Activated CD4-positive, alpha-beta T cell treated with anti-CD3 and anti-CD28 coated beads for 36 hours (primary cell): Measurements from ENCODE around the gene OGFOD1. TPM values are rescaled to one million over a fixed set of nuclear protein-coding genes. Genes with fewer than 3 reads are reported as not detected.

ENCODE experiments used
- ATAC-seq: fragments of 200-7000 bp; cut with Tn5 transposase; one replicate; pipeline ENCODE4 v1.10.0; 2021; ENCODE audit warnings: mild to moderate bottlenecking, moderate library complexity
- CTCF ChIA-PET: fragments of 350-600 bp; sonication (Branson Sonifier 250); formaldehyde crosslinking; loops from one replicate; lab custom pipeline; 2021; ENCODE audit warnings: antibody characterized with exemption; lab: Charles Lee
- POLR2A ChIA-PET: fragments of 350-600 bp; sonication (Branson Sonifier 250); formaldehyde crosslinking; loops from one replicate; lab custom pipeline; 2021; ENCODE audit warnings: antibody characterized with exemption, inconsistent platforms; lab: Charles Lee
- DNase-seq: peaks from one replicate; pipeline ENCODE4 v3.0.0-alpha.2; 2020
- H3K27ac Mint-ChIP-seq: one replicate; pipeline ENCODE4 v1.8.0; 2021; ENCODE audit warnings: mixed read lengths
- H3K27me3 Mint-ChIP-seq: one replicate; pipeline ENCODE4 v1.8.0; 2021; ENCODE audit warnings: mixed read lengths
- H3K36me3 Mint-ChIP-seq: one replicate; pipeline ENCODE4 v1.8.0; 2021; ENCODE audit warnings: low read depth, mixed read lengths
- H3K4me1 Mint-ChIP-seq: one replicate; pipeline ENCODE4 v1.8.0; 2021; ENCODE audit warnings: mixed read lengths
- H3K4me3 Mint-ChIP-seq: one replicate; pipeline ENCODE4 v1.8.0; 2021; ENCODE audit warnings: mild to moderate bottlenecking, moderate library complexity, mixed read lengths
- H3K9me3 Mint-ChIP-seq: one replicate; pipeline ENCODE4 v1.8.0; 2021; ENCODE audit warnings: low read depth, mixed read lengths
- intact Hi-C, 2 experiments: fragments of 100-400 bp; cut with DNase I in 1 of 2; cut with micrococcal nuclease in 1 of 2; formaldehyde crosslinking; loops; one replicate each; pipeline versions ENCODE4 v1.14.2 to v1.15.1; 2022 to 2024; cut with DNase I, micrococcal nuclease
- total RNA-seq, 2 experiments: library from RNA; stranded (reverse); gene quantifications; one replicate each; pipeline ENCODE4 v1.2.3, GENCODE V29; 2021

The OGFOD1 gene
- total RNA-seq, 2 experiments from 2014 or later = 56.2 to 64.1 TPM

DNA sequence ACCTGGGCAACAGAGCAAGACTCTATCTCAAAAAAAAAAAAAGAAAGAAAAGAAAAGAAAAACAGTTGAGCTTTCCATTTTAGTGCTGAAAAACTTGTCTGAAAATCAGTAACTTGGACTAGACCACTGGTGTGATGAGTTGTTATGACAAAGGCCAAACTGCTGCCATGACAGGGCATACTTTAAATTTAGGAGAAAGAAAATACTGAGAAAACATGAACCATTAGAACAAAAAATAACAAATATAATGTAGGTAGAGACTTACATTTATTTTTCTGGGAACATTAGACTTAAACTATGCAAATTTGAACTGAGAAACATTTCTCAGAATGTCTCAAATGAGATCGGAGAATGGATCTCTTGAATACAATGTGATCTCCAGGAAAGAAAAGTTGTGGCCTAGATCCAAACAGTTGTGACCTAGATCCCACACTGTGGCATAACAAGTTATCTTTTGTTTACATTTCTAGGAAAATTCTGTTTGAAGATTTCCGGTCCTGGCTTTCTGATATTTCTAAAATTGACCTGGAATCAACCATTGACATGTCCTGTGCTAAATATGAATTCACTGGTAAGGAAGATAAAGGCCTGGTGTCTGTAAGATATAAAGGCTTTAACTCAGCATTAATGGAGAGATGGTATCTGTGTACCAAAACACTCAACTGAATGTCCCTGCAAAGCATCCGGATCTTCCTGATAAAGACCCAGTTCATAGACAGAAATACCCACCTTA lies 10.9 kb downstream of the OGFOD1 start:
- CTCF ChIA-PET = interaction anchor here (0.6 to 1.1 kb wide), 2 partner anchors 14 to 17 kb away, joined by 3 to 4 read pairs; no protein-coding TSS in a partner anchor
- no peaks in the 10 kb centered on the region for H3K4me1 Mint-ChIP-seq
- intact Hi-C loops = no loop called here
- DNase-seq (no peak), ATAC-seq (no peak)
- no peak overlapping the region for H3K4me3 Mint-ChIP-seq
- H3K27me3 Mint-ChIP-seq = no peaks in the 10 kb centered on the region
- no peaks in the 10 kb centered on the region for H3K9me3 Mint-ChIP-seq
- POLR2A ChIA-PET = no interaction called here
- H3K36me3 Mint-ChIP-seq = peaks cover 55% of the 10 kb centered on the region
- H3K27ac Mint-ChIP-seq = no peak overlapping the region

DNA sequence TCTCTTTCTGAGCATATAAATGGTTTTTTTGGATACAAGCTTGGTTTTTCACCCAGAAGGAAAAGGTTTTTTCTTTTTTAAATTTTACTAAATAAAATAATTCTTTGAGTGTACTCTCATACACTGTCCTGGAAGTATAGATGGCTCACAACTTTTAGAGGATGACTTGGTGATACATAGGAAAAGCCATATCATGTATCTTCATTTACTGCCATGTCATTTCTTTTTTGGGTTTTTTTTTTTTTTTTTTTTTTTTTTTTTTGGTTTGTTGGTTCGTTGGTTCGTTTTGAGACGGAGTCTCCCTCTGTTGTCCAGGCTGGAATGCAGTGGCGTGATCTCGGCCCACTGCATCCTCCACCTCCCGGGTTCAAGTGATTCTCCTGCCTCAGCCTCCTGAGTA lies 11.8 kb downstream of the OGFOD1 start:
- H3K4me3 Mint-ChIP-seq = no peak overlapping the region
- H3K27ac Mint-ChIP-seq = no peak overlapping the region
- H3K9me3 Mint-ChIP-seq = no peaks in the 10 kb centered on the region
- no peaks in the 10 kb centered on the region for H3K4me1 Mint-ChIP-seq
- intact Hi-C loops = no loop called here
- ChIA-PET CTCF (interaction anchor here (0.6 kb wide), 1 partner anchor 181 kb away, joined by 3 read pairs; no protein-coding TSS in a partner anchor), POLR2A (interaction anchor here (0.6 kb wide), 1 partner anchor 24 kb away, joined by 6 read pairs; no protein-coding TSS in a partner anchor)
- no peaks in the 10 kb centered on the region for H3K27me3 Mint-ChIP-seq
- ATAC-seq = no peak
- no peak for DNase-seq
- peaks cover 51% of the 10 kb centered on the region for H3K36me3 Mint-ChIP-seq

DNA sequence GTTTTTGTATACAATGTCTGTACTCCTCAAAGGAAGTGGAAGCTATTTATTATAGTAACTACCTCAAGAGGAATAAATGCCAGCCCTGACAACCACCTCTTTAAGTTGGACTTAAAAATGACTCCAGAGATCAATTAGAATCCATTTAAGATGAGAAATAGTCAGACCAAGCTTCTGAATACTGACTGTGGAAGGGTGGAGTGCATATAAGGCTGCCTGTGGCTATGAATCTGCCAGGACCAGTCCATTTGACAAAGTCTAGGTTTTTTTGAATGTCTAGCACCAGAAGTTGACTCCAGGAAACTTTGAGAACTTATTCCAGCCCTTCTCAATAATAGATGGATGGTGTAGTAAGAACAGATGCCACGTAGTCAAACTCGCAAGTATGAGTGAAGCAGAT lies 15.0 kb downstream of the OGFOD1 start:
- Mint-ChIP-seq H3K27ac (no peak overlapping the region), H3K4me1 (no peaks in the 10 kb centered on the region), H3K4me3 (no peak overlapping the region), H3K27me3 (no peaks in the 10 kb centered on the region), H3K9me3 (no peaks in the 10 kb centered on the region), H3K36me3 (peaks cover 64% of the 10 kb centered on the region)
- DNase-seq (no peak), ATAC-seq (no peak)
- ChIA-PET CTCF (interaction anchor here (0.7 kb wide), 1 partner anchor 21 kb away, joined by 3 read pairs; no protein-coding TSS in a partner anchor), POLR2A (no interaction called here)
- intact Hi-C loops = no loop called here

DNA sequence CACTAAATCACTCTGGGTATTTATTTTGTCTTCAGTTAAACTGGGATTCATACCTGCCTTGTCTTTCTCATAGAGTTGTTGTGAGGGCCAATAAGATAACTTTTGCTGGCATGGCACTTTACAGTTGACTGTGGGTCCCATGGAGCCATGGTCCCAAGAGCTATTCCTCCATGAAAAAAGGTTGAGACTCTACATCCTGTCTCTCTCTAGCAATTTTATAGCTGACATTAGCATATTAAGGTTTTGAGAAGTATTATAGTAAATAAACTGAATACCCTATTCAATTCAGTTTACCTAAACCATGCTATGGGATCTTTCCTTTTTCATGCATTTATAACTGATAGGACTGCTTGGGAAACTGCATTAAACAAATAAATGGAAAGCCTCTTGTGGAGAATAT lies 17.4 kb downstream of the OGFOD1 start:
- H3K27me3 Mint-ChIP-seq = no peaks in the 10 kb centered on the region
- DNase-seq (no peak), ATAC-seq (no peak)
- intact Hi-C loops = no loop called here
- ChIA-PET CTCF (interaction anchor here (1.2 kb wide), 1 partner anchor 524 kb away, joined by 3 read pairs; no protein-coding TSS in a partner anchor), POLR2A (no interaction called here)
- peaks cover 61% of the 10 kb centered on the region for H3K36me3 Mint-ChIP-seq
- H3K9me3 Mint-ChIP-seq = no peaks in the 10 kb centered on the region
- no peaks in the 10 kb centered on the region for H3K4me1 Mint-ChIP-seq
- H3K4me3 Mint-ChIP-seq = no peak overlapping the region
- no peak overlapping the region for H3K27ac Mint-ChIP-seq

DNA sequence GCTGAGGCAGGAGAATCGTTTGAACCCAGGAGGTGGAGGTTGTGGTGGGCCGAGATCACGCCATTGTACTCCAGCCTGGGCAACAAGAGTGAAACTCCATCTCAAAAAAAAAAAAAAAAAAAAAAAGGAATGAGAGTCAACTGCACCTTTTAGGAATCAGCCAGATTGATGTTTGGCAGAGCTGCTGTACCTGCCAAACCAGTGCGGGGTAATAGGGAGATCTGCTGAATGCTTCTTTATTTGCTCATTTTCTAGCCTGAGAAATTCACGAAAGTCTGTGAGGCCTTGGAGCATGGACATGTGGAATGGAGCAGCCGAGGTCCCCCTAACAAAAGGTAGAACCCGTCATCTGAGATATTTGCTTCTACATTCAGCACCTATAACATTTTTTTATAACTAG lies 18.4 kb downstream of the OGFOD1 start:
- Mint-ChIP-seq H3K4me1 (no peaks in the 10 kb centered on the region), H3K4me3 (no peak overlapping the region), H3K27ac (no peak overlapping the region), H3K36me3 (peaks cover 54% of the 10 kb centered on the region), H3K27me3 (no peaks in the 10 kb centered on the region), H3K9me3 (no peaks in the 10 kb centered on the region)
- ChIA-PET POLR2A (no interaction called here), CTCF (interaction anchor here (0.8 kb wide), 1 partner anchor 14 kb away, joined by 3 read pairs; no protein-coding TSS in a partner anchor)
- DNase-seq (no peak), ATAC-seq (no peak)
- intact Hi-C loops = no loop called here

DNA sequence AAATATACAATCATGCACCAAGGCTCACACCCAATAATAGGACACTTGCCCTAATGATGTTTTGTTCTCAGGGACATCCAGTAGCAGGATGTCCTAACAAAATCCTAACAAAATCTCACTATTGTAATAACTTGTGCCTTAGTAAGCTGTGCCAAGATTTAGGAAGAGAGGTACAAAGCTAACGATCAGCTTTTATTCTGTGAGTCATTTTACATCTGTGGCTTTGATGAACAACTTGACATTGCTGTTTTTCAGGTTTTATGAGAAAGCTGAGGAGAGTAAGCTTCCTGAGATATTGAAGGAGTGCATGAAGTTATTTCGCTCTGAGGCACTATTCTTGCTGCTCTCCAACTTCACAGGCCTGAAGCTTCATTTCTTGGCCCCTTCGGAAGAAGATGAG lies 18.9 kb downstream of the OGFOD1 start:
- H3K9me3 Mint-ChIP-seq = no peaks in the 10 kb centered on the region
- no peak overlapping the region for H3K27ac Mint-ChIP-seq
- H3K4me1 Mint-ChIP-seq = no peaks in the 10 kb centered on the region
- no peak for DNase-seq
- ATAC-seq = no peak
- POLR2A ChIA-PET = no interaction called here
- H3K4me3 Mint-ChIP-seq = no peak overlapping the region
- intact Hi-C loops = no loop called here
- H3K36me3 Mint-ChIP-seq = peaks cover 59% of the 10 kb centered on the region
- CTCF ChIA-PET = interaction anchor here (0.5 to 0.8 kb wide), 2 partner anchors 13 to 14 kb away, joined by 3 read pairs; no protein-coding TSS in a partner anchor
- no peaks in the 10 kb centered on the region for H3K27me3 Mint-ChIP-seq

DNA sequence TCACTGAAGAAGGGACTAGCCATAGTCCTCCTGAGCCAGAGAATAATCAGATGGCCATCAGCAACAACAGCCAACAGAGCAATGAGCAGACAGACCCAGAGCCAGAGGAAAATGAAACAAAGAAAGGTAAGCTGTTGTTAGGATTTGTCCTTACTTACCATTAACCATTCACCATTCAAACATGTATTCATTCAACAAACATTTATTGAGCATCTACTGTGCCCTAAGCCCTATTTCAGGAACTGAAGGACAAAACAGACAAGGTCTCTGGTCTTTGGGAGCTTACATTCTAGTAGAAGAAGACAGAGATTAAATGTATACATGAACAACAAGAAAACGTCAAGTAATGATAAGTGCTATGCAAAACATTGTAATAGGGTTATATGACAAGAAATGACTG lies 19.3 kb downstream of the OGFOD1 start:
- no peak for ATAC-seq
- POLR2A ChIA-PET = no interaction called here
- CTCF ChIA-PET = interaction anchor here (0.5 to 0.8 kb wide), 3 partner anchors 13 to 616 kb away, joined by 3 read pairs; no protein-coding TSS in a partner anchor
- Mint-ChIP-seq H3K4me1 (no peaks in the 10 kb centered on the region), H3K36me3 (peaks cover 59% of the 10 kb centered on the region), H3K4me3 (no peak overlapping the region), H3K27ac (no peak overlapping the region), H3K27me3 (no peaks in the 10 kb centered on the region), H3K9me3 (no peaks in the 10 kb centered on the region)
- DNase-seq = no peak
- intact Hi-C loops = no loop called here

DNA sequence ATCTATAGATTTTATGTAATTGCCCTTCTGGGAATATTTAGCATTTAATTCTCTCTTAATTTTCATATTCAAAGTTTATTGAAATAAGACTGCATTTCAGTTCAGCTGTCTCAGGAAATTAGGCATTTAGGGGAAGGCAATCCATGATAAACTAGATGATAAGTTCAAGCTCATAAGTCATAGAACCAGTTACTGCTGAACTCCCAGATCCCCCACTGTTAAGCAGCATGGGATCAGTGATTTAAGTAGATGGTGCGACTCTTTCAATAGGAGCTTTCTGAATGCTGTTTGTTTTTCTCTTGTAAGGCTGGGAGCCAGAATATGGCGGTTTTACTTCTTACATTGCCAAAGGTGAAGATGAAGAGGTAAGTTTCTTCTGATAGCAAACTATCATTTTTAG lies 23.8 kb downstream of the OGFOD1 start:
- ATAC-seq (no peak), DNase-seq (no peak)
- Mint-ChIP-seq H3K9me3 (no peaks in the 10 kb centered on the region), H3K36me3 (peaks cover 55% of the 10 kb centered on the region), H3K4me3 (no peak overlapping the region), H3K4me1 (peaks cover 20% of the 10 kb centered on the region), H3K27me3 (no peaks in the 10 kb centered on the region), H3K27ac (no peak overlapping the region)
- ChIA-PET CTCF (no interaction called here), POLR2A (no interaction called here)
- intact Hi-C loops = no loop called here

DNA sequence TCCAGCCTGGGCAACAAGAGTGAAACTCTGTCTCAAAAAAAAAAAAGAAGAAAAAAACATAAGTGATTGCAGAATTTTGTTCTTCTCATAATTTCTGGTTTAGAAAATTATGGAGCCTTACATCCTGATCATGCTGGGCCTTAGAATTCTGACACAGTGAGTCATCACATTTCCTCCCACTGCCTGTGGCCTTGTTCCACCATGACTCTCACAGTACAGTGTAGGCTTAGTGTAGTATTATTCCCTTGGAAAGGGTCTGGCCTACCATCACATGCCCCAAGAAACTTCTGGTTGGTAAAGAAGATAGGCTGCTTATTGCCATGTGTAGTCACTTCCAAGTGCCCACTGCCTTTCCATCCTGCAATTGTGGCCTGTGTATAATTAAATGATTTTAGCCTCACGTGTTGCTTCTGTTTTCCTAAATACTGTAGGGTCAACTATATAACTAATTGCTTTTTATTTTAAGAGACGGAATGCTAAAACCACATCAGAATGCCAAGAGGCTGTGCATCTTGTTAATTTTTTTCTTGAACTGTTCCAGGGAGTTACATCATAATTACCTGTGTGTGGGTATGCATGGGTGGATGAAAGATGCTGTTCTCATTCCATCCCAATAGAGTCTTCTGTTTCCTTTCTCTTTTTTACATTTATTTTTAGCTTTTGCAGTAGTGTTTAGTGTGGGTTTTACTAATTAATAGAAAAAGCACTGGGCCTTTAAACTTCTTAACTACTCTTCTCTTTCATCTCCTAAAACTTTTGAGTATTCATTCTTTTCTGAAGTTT lies 25.9 kb downstream of the OGFOD1 start:
- Mint-ChIP-seq H3K36me3 (peaks cover 43% of the 10 kb centered on the region), H3K4me1 (peaks cover 24% of the 10 kb centered on the region), H3K9me3 (no peaks in the 10 kb centered on the region), H3K27me3 (no peaks in the 10 kb centered on the region), H3K27ac (peak overlapping the region; percentile 78), H3K4me3 (no peak overlapping the region)
- ATAC-seq (peak; percentile 90), DNase-seq (peak; percentile 38)
- intact Hi-C loops = loop anchor here in 1 of 2 experiments (2.0 kb wide), 1 partner anchor 24 kb away; no protein-coding TSS in a partner anchor
- CTCF ChIA-PET = no interaction called here
- POLR2A ChIA-PET = no interaction called here

DNA sequence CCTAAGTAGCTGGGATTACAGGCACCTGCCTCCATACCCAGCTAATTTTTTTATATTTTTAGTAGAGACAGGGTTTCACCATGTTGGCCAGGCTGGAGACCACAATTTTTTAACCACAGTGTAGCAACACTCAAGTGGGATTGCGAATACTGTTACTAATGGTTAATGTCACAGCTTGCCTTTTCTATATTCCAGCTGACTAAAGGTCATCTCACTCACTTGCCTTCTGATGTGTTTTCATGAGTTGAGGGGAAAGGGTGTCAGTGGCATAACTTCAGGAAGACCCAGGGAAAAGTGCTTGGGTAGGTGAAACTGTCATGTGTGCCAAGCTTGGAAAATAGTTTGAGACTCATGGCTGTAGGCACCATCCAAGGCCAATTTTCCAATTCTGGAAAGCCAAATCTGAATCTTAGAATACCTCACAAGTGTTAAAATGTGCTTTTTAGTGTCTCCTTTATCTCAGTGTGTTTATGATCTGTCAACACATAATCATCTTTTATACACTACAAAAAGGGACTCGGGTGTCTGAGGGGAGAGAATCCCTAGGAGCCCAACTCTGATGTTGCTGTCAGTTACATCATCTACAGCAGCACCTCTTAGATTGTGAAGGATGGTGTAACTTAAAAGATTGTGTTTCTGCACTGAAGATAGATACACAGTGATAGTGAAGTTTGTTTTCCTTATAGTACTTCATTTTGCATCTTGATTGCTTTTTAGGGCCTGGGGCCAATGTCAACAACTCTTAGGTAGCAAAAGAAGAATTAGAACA lies 27.1 kb downstream of the OGFOD1 start:
- POLR2A ChIA-PET = no interaction called here
- Mint-ChIP-seq H3K4me3 (no peak overlapping the region), H3K27ac (peak overlapping the region; percentile 63), H3K36me3 (peaks cover 45% of the 10 kb centered on the region), H3K9me3 (no peaks in the 10 kb centered on the region), H3K27me3 (no peaks in the 10 kb centered on the region), H3K4me1 (peaks cover 24% of the 10 kb centered on the region)
- no peak for DNase-seq
- no peak for ATAC-seq
- CTCF ChIA-PET = interaction anchor here (0.6 to 1.5 kb wide), 3 partner anchors 17 to 605 kb away, joined by 3 to 4 read pairs (median 4); no protein-coding TSS in a partner anchor
- intact Hi-C loops = no loop called here

DNA sequence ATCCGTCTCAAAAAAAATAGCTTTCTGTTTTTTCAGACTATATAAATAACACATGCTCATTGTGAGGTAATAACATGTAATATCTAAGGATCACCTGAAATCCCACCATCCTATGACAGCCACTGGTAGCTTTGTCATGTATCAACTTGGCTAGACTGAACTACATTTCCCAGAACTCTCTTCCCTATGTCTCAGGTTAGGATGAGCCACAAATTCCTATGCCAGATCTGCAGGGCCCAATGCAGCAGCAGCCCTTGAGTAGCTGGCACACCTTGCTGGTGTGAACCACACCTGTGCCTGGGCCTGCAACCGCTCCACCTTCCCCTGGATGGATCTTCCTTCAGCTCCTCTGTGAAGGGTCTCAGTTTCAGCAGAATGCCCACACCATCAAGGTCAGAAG lies 28.1 kb downstream of the OGFOD1 start:
- H3K27me3 Mint-ChIP-seq = no peaks in the 10 kb centered on the region
- peaks cover 46% of the 10 kb centered on the region for H3K36me3 Mint-ChIP-seq
- peaks cover 24% of the 10 kb centered on the region for H3K4me1 Mint-ChIP-seq
- no peak for ATAC-seq
- intact Hi-C loops = no loop called here
- ChIA-PET POLR2A (interaction anchor here (0.8 kb wide), 1 partner anchor 29 kb away, joined by 8 read pairs; no protein-coding TSS in a partner anchor), CTCF (interaction anchor here (1.1 to 1.5 kb wide), 2 partner anchors 18 to 97 kb away, joined by 3 to 4 read pairs; no protein-coding TSS in a partner anchor)
- H3K27ac Mint-ChIP-seq = peak overlapping the region; percentile 23
- peak; percentile 7 for DNase-seq
- no peak overlapping the region for H3K4me3 Mint-ChIP-seq
- H3K9me3 Mint-ChIP-seq = no peaks in the 10 kb centered on the region
